ENCODE data around the gene SLX9.

Gene SLX9

DNA sequence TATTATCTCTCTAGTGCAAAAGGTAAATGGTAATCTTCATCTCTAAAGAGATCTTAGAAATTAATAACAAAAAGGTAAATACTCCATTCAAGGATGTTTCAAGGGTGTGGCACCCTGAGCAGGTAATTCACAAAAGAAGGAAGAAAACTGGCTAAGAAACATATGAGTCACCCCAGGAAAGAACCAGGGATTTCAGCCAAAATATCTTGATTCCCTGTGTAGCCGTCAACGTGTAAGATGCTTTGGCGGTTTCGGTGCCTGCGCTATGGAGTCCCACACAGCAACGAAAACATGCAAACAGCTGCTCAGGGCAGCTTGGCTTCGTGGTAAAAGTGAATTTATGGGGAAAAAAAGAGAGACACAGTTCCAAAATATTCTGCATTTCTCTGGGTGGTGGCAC lies 22.9 kb upstream of the SLX9 start:
- no peak for DNase-seq (ENCODE audit: low read depth)

DNA sequence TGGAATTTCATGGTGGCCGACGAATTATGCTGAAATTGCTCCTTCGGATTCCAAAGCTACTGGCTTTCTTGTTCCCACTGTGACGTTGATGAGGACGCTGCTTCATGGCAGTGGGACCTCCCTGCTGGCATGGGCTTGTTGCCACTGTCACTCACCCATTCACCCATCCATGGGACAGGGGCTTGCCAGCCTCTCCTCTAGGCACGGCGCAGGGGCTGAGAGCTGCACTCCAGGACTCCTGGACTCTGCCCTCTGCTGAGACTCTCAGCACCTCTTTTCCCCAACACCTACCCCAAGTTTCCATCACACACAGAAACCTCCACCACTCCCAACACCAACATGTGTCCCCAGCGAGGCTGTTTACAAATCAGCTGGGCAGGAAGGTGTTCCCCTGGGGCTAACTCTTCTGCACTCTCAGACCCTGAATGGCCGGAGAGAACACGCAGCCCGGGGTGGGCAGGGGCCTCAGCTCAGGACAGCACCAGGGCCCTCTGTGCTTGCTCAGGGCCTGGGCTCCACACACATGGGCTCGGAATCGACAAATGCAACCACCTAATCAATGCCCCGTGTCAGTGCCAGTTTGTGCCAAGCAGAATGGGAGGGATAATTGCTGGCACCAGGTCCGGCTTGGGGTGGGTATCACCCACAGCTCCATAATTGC lies 22.3 kb upstream of the SLX9 start:
- no peak for DNase-seq (ENCODE audit: low read depth)

DNA sequence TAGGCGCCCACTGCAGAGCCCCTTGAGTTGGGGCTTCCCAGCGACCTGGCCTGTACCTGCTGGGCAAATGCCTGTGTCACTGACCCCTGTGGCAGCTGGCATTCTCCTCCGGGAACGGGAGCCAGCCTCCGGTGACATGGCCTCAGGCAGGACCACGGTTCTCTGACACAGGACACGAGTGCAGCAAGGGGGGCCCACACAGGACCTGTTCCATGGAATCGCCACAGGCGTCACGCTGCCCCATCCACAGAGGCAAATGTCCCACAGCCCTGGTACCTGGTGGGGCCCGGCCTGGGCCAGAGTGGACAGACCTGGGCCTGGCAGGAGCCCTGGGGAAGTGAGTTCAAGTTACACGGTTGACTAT lies 21.7 kb upstream of the SLX9 start:
- DNase-seq (ENCODE audit: low read depth): no peak

DNA sequence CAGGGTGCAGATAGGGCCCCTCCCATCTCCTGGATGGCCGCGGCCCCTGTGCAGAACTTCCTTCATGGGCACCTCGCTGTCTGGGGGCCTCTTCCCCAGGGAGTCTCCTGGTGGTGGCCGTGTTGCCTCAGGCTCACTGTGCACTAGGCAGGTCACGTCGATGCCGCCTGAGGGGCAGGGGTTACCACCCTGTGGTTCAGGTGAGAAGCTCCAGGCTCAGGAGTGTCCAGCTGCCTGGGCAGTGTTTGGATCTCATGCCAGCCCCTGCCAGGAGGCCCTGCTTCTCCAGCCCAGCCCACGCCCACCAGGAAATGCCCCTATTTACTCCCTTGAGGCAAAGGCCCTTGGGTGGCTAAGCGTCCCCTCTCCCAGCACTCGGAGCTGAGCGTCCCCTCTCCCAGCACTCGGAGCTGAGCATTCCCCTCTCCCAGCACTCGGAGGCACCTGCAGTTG lies 21.2 kb upstream of the SLX9 start:
- DNase-seq (ENCODE audit: low read depth): no peak

DNA sequence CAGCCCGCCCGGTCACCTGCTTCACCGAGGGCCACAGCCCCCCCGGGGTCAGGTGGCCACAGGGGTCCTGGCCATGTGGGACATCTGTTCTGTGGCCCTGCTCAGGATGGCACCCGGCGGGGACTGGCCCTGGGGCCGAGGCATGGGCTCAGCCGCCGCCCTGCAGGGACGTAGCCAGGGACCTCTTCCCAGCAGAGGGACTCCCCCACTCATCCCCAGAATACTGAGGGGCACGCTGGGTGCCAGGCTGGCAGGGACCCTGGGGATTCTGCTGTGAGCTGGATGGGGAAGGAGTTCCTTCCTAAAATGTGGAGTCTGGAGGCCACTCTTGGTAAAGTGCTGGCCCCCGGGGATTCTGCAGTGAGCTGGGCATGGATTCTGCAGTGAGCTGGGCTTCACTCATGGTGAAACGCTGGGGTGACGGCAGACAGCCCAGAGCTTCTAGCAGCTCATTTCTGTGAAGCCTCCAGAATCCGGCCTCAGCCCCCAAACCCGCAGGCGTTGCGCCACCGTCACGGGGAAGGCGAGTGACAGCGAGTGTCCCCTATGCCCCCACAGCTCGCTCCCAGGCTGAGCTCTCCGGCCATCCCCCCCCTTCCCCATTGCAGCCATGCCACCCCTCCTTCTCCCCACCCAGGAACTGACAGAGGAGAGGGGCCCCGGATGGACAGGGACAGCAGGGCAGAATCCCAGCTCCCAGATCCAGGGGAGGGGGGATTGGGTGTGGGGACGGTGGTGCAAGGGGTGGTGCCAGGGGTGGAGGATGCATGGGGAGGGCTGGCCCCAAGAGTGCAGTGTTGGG lies 20.5 kb upstream of the SLX9 start:
- no peak for DNase-seq (ENCODE audit: low read depth)

DNA sequence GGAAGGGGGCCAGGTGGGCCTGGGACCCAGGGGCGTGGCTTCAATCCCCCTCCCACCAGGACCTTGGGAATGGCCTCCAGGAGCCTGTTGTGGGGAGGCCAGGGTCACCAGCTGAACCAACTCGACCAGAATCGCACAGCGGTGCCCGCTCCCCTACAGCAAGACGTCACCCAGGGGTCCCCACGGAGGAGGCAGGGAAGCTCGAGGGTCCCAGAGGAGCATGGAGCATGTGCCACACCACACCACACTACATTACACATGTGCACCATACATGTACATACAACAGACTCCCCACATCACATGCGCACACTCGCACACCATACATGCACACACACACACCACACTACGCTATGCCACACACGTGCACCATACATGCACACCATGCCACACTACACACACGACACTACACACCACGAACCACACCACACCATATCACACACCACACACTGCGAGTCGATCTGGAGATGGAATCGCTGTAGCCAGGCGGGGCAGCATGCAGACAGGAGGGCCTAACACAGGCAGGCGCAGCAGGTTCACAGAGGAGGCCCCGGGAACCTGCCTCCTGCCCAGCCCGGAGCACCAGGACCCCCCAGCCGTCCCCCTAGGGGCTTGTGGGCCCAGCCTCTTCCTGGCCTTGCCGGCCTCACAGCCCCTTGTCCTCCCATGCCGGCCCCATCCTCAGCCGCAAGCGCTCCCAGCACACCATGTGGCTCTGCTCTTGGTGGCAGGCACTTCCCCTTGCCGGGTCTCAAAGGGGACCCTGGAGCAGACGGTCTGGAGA lies 19.7 kb upstream of the SLX9 start:
- no peak for DNase-seq (ENCODE audit: low read depth)

DNA sequence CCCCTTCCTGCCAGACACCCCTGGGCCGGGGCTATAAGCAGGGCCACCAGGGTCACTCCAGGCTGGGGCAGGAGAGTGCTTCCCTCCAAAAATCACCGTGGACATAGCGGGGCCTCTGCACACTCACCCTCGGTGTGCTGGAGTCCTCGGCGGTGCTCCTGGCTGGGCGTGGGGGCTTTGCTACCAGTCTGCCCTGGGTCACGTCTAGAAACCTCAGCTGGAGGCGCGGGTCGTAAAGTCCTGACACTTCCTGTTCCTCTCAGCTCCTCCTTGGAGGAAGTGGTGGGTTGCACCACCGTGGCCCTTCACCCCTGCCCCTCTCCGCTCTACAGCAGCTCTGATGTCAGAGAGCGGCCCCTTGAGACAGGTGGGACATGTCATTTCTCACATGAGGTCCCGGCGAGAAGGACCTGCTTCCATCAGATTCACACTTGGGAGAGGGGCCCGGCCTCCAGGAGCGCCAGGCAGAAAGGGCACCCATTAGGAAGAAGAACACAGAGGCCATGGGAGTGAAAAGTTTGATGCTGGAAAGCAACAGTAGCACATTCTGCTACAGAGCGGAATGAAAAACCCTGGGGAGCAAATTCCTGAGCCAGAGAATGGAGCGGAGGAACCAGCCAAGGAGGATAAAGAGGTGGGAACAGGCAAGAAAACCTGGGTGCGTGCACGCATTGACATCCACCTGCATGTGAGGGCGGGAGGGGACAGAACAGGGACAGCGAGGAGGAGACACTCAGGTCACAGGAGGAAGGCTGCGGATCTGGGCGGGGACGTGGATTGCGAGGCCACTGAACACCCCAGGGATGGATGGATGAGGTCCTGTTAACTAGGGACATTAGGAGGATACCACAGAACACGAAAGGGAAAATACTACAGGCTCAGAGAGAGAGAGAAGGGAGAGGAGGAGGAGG lies 18.9 kb upstream of the SLX9 start, which contains the start of gene ITGB2:
TSS of gene ITGB2 (minus strand) at position 206 of the 911 bp plus-strand sequence. CDS start 10,117 bp downstream, outside the sequence.
- no peak for DNase-seq (ENCODE audit: low read depth)

DNA sequence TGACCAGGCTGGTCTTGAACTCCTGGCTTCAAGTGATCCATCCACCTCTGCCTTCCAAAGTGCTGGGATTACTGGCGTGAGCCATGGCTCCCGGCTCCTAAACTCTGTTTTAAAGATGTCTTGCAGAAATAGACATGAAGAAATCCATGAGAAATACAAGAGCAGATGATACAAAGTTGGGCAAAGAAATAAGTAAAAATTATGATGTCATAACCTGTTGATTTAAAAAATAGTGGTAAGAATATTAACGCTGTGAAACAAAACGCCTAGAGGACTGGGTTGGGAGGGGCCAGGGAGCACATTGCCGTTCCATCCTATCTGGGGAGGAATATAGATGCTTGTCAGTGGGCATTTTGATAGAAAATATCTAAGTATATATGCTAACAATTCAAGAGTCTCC lies 17.9 kb upstream of the SLX9 start:
- no peak for DNase-seq (ENCODE audit: low read depth)

DNA sequence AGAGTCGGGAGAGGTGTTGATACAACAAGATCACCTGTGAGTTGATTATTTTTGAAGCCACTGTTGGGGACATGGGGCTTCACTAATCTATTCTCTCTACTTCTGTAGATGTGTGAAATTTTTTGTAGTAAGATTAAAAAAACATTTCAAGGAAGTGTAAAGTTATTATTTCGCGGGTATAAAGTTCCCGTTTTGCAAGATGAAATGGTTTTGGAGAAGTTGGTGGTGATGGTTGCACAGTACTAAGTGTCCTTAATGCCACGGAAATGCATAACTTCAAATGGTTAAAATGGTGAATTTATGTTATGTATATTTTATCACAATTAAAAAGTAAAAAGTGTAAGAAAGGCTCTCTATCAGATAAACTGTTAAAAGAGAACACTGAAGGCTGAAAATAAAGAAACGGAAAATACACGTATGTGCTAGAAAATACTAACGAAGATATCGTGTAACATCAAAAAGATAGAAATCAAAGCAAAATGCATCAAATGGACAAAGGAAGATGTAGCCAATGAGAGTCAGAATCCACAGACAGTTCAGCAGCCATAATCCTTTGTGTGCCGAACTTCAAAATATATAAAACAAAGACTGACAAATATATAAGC lies 16.2 kb upstream of the SLX9 start:
- no peak for DNase-seq (ENCODE audit: low read depth)

DNA sequence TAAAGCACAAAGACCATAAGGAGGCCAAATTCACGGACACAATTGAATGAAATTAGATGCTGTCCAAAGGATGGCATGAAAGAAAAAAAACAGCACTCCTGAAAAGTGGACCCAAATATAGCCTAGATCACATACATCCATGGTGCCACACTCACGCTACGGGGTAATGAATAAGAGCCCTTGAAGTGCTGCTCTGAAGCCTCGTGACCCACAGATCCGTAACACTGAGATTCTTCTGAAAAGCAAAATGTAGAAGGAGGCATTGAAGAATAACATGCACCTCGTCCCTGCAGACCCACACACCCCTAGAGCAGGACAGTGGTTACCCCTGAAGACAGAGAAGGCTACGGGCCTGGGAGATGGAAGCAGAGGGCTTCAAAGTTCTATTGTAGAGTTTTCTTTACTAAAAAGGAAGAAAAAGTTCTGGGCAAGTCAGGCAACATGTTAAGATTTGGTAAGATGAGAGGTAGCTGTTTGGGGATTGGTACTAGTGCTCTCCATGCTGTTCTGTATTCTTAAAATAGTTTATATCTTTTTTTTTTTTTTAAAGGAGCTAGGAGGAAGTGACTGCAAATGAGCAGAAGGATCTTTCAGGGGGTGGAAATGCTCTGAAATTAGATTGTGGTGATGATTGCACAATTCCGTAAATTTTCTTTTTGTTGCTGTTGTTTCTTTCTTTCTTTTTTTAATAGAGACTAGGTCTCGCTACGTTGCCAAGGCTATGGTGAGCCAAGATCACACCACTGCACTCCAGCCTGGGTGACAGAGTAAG lies 15.0 kb upstream of the SLX9 start:
- DNase-seq (ENCODE audit: low read depth): no peak

DNA sequence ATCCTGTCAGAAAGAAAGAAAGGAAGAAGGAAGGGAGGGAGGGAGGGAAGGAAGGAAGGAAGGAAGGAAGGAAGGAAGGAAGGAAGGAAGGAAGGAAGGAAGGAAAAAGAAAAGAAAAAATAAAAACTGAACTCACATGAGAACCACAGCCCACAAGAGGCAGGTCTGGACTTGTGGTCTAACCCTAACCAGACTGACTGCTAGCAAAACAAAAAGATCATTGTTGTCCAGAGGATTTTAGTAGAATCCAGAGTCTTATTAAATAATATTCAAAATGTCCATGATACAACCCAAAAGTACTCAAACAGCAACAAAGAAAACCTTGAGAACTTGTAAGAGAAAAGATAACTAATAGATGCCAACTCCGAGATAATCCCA lies 14.5 kb upstream of the SLX9 start:
- DNase-seq (ENCODE audit: low read depth): no peak

DNA sequence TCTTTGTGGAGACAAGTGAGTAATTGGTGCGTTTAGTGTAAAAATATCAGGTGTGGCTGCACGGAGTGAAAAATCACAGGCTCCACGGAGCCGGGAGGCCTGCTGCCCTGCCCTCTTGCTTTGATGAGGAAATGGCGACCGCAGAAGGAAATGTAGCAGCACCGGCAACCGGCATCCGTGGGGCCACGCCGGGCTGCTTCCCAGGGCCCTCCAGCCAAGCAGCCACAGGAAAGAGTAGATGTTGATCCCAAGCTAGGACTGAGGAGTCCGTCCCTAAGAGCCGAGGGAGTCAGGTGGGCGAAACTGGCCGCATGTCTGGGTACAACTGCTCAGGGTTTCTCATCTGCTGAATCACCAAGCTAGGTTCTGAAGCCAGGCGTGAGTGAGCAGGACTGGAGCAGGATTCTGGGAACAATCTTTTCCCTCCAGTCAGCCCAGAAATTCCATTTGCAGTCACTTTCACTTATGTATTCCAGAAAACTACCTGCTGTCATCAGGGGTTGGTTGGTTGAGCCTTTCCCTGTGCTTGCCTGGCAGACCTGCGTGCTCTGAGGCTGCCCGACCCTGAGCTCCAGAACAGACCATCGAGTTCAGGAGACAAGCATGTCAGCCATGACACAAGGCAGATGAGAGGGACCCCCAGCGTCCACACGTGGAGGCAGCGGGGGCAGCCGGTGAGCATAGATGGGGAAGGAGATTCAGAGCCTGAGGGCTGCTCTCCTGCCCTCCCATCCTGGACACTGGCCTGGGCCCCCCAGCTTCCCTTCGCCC lies 13.3 kb upstream of the SLX9 start:
- DNase-seq (ENCODE audit: low read depth): no peak

DNA sequence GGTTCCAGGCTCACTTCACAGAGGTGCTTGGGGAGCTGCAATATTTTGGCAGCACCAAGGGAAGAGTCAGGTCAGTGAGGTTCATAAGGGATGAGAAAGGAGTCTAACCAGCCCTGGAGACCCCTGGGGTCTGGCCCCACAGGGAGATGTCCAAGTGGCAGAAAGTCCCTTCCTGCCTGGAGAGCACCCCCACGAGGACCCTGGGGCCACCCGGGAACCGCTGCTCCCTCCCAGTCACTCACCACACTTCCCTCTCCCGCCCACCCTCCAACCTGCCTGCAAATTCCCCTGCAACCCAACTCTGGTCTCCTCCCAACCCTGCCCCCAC lies 12.6 kb upstream of the SLX9 start:
- no peak for DNase-seq (ENCODE audit: low read depth)

DNA sequence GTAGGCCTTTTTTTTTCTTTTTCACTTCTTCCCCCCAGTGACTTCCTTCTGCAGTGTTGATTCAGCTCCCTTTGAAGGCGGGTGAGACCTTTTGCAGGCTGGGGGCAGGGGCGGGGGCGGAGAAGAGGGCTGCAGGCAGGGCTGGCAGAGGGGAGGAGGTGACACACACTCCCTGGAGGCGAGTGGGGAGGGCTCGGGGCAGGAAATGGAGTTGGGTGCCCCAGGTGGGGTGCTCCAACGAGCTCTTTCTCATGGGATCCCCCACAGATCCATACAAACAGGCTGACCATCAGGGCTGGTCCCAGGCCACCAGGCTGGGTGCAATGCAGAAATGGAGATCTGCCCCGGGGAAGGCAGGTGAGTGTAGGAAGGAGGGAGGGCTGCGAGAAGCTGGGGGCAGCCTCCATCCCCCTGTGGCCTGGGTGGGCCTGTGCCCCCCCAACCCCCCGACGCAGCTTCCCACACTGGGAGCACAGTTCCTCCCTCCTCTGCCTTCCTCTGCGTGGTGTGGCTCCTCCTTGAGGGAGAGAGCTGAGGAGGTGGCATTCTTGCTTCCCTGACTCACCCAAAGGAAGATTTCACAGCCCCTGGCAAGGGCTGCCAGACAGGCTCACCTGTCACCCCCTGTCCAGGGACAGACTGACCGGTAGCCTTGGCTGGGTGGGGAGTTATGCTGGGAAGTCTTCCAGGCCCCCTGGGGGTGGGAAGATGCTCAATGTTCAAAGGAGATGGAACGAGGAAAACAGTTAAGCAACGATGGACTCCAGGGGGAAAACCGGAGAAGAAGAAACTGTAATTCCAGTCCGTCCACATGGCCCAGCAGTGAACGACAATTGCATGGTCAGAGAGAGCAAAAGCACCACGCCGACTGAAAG lies 12.0 kb upstream of the SLX9 start:
- peak; percentile 61 for DNase-seq (ENCODE audit: low read depth)

DNA sequence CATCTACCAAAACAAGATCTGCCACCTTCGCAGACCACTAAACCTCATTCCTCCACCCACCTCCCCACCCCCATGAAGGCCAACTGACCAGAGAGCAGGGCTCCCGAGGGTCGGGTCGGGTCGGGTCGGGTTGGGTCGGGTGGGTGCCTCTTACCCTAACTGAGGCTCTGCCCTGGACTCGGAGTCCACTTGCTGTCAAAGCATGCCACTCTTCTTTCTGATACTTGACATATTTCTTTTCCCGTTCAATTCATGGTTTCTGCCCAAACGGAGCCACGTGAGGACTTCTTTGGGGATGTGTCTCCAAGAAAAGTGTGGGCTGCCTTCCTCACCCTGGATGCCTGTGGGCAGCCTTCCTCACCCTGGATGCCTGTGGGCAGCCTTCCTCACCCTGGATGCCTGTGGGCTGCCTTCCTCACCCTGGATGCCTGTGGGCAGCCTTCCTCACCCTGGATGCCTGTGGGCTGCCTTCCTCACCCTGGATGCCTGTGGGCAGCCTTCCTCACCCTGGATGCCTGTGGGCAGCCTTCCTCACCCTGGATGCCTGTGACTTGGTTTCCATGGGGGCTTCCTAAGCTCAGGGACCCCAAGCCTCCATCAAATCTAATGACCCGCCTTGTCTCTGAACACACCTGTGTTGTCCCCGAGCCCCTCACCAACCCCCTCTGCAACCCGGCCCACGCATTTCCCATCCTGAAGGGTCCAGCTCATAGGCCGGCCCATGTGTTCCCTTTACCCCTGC lies 11.2 kb upstream of the SLX9 start:
- DNase-seq (ENCODE audit: low read depth): peak; percentile 67

DNA sequence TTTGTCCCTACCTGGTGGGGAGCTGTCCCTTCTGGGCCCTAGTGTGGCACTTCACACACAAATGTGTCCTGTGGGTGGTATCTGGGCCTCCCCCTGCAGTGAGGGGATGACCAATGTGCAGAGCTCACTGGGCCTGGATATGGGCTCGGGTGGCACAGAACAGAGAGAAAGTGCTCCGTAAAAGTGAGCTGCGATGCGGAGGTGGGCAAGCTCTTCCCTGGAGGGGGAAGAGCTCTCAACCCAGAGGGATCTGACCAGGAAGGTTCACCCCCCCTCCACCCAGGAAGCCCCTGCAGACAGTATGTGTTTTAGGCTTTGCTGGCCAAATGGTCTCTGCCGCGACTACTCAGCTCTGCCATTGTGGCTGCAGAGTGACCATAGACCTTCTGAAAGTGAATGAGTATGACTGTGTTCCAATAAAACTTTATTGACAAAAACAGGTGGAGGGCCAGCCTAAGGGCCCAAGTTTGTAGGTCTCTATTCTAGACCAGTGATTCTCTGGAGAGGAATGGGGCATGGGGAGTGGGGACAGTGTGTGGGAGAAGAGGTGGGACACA lies 10.5 kb upstream of the SLX9 start:
- DNase-seq (ENCODE audit: low read depth): no peak

DNA sequence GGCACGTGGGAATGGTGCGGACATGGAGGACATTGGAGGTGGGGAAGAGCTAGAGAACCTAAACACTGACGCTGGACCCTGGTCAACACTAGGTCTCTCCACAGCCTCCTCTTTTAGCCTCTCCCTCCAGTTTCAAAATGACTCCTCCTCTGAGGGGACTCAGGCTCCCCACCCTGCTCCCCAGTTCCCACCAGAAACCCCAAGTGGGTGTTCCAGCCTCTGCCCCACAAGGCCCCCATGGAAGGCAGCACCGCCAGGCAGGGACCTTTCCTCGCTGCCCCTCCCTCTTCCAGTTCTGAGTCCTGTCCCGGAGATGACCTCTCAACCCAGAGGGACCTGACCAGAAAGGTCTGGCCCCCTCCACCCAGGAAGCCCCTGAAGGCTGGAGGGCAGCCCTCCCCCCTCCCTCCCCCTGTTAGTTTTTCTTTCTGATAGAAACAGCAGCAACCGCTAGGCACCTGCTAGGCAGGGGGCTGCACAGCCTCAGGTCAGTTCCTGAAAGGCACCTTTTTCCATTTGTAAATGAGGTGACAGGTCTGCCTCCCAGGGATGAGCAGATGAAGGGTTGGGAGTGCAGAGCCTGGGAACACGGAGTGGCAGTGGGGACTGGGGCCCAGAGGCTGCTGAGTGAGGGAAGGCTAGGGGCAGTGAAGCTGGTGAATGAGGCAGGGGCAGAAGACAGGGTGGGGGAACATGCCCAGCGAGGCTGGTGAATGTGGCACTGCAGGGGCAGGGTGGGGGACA lies 9.9 kb upstream of the SLX9 start:
- DNase-seq (ENCODE audit: low read depth): no peak
